HG03460 (cell line): ENCODE results near the gene SPPL3.
"Not testable (repeated sequence)": the region's sequence is repeated elsewhere in the genome, so short reads cannot be mapped to it uniquely, and the experiment has no call there.

Experiments used
- ATAC-seq: cut with Tn5 transposase; IDR thresholded peaks from one replicate; pipeline ENCODE4 v1.9.1; 2021; ENCODE audit not compliant: unreplicated experiment

SPPL3 gene

GRCh38 chr12:120904197-120904773 lies at the start of gene SPPL3:
Gene SPPL3 (minus strand): TSS chr12:120904358. CDS start chr12:120903867, 491 bp downstream.
- peak; percentile 67 for ATAC-seq

GRCh38 chr12:120950807-120951206 lies 46.6 kb upstream of the SPPL3 start:
- no peak for ATAC-seq

GRCh38 chr12:120950260-120950799 lies 46.2 kb upstream of the SPPL3 start:
- not testable (repeated sequence) for ATAC-seq

GRCh38 chr12:120945516-120945915 lies 41.4 kb upstream of the SPPL3 start:
- not testable (repeated sequence) for ATAC-seq

GRCh38 chr12:120944645-120945217 lies 40.6 kb upstream of the SPPL3 start:
- no peak for ATAC-seq

- no peak for ATAC-seq
Observed at GRCh38 chr12:120943482-120943881, 39.3 kb upstream of the SPPL3 start.

- ATAC-seq, result no peak
Observed at GRCh38 chr12:120941846-120942405, 37.8 kb upstream of the SPPL3 start.

GRCh38 chr12:120941412-120941811 lies 37.3 kb upstream of the SPPL3 start:
- ATAC-seq, result no peak

- no peak for ATAC-seq
Observed at GRCh38 chr12:120940799-120941198, 36.6 kb upstream of the SPPL3 start.

GRCh38 chr12:120940006-120940405 lies 35.8 kb upstream of the SPPL3 start:
- no peak for ATAC-seq

GRCh38 chr12:120939523-120939922 lies 35.4 kb upstream of the SPPL3 start:
- ATAC-seq, result no peak

GRCh38 chr12:120938496-120938895 lies 34.3 kb upstream of the SPPL3 start:
- ATAC-seq, result no peak

GRCh38 chr12:120936197-120936596 lies 32.0 kb upstream of the SPPL3 start:
- ATAC-seq, result no peak

- no peak for ATAC-seq
Observed at GRCh38 chr12:120933786-120934185, 29.6 kb upstream of the SPPL3 start.

GRCh38 chr12:120932956-120933526 lies 28.9 kb upstream of the SPPL3 start:
- ATAC-seq, result no peak

- no peak for ATAC-seq
Observed at GRCh38 chr12:120932058-120932457, 27.9 kb upstream of the SPPL3 start.

GRCh38 chr12:120930032-120930431 lies 25.9 kb upstream of the SPPL3 start:
- no peak for ATAC-seq

GRCh38 chr12:120928864-120929652 lies 24.9 kb upstream of the SPPL3 start:
- ATAC-seq, result no peak

- no peak for ATAC-seq
Observed at GRCh38 chr12:120925740-120926563, 21.8 kb upstream of the SPPL3 start.

- ATAC-seq, result no peak
Observed at GRCh38 chr12:120922279-120922678, 18.1 kb upstream of the SPPL3 start.
